NCI-H1092 treated with DMSO at 0.1 percent for 48 hours (cell line): Measurements from ENCODE around the gene KIAA0319L.

Source experiments
- DNase-seq: peaks from one replicate; lab custom pipeline; 2025; lab: John Stamatoyannopoulos, UW

Gene KIAA0319L

GRCh38 chr1:35443768-35444518 is 113.3 kb downstream of the KIAA0319L start:
- no peak for DNase-seq

- no peak for DNase-seq
Observed at GRCh38 chr1:35442734-35443133, 114.5 kb downstream of the KIAA0319L start.

- DNase-seq: no peak
Observed at GRCh38 chr1:35441926-35442579, 115.2 kb downstream of the KIAA0319L start.

DNA sequence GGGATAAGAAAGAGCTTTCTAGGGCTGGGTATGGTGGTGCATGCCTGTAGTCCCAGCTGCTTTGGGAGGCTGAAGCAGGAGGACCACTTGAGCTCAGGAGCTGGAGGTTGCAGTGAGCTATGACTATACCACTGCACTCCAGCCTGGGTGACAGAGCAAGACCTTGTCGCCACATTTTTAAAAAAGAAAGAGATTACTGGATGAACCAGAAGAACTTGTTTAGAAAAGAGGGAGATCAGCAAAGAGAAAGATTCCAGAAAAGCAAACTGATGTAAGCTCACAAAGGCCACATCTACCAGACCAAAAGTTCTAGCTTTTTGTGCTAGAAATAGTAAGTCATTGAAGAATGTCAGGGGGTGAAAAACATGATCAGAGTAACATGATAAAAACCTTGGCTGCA is 117.6 kb downstream of the KIAA0319L start:
- no peak for DNase-seq

DNA sequence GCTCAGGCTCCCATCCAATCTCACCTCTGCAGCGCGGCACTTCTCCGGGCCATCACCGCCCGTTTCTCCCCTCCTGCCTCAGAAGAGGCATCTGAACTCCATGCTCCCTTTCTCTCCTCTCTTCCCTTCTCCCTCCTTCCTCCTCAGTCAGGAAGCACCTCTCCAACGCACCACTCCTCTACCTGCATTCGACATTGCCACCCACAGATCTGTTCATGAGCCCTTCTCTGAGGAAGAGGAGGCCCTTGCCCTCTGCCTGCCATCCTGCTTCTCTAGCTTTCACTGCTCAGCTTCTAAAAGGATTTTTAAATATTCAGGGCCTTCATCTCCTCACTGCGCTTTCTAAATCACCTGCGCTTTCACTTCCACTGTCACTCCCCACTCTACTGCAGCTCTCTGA is 120.0 kb downstream of the KIAA0319L start:
- no peak for DNase-seq

- DNase-seq: no peak
Observed at GRCh38 chr1:35436078-35436477, 121.1 kb downstream of the KIAA0319L start.

DNA sequence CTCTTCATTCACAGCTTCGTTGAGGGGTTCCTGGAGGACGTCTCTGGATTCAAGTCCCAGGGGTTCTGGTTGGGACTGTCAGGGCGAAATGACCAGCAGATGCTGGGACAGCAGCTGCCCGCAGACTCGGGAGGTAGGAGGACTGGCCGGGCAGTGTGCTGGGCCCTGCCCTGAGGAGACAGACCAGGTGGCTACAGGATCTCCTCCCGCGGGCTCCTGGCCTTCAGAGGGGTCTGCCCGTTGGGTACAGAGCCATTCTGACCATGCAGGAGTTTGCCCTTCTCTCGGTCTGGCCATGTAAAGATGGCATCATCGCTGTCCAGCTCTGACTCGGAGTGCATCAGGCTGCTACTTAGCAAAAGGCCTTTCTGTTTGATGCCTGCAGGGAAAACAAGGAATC is 122.5 kb downstream of the KIAA0319L start:
- no peak for DNase-seq

DNA sequence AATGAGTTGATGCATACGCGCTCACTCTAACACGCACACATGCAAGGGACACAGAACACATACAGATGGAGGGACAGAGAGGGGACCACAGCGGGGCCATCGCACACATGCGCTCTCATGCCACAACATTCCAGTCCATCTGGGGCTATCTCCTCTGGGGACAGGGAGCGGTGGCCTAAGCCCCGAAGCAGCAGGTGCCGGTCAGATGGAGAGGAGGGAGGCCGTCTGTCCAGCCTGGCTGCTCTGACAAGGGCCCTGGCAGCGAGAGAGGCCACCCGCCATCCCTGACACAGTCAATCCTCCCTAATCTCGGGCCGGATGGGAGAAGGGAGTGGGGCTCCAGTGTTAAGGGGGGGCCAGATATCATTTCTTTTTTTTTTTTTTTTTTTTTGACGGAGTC is 123.5 kb downstream of the KIAA0319L start:
- no peak for DNase-seq

DNA sequence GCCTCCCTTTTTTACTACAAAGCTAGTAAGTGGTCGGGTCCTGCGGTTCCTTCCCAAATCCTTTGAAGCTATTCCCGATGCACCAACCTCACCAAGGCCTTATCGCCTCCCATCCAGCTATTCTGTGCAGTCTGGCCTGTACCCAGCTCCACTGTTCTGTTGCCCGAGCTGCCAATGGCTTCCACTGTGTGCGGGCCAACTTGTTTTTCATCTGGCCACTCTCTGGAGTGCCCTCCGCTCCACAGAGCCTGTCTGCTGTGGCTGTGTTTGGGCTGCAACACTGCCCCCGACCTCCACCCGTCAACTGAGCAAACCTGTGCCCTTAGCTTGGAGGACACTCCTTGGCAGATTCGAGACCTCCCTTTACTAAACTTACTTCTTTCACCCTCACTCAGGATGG is 125.0 kb downstream of the KIAA0319L start:
- DNase-seq: no peak

- DNase-seq: no peak
Observed at GRCh38 chr1:35431173-35431599, 126.0 kb downstream of the KIAA0319L start.

GRCh38 chr1:35430762-35431161 is 126.4 kb downstream of the KIAA0319L start:
- no peak for DNase-seq

DNA sequence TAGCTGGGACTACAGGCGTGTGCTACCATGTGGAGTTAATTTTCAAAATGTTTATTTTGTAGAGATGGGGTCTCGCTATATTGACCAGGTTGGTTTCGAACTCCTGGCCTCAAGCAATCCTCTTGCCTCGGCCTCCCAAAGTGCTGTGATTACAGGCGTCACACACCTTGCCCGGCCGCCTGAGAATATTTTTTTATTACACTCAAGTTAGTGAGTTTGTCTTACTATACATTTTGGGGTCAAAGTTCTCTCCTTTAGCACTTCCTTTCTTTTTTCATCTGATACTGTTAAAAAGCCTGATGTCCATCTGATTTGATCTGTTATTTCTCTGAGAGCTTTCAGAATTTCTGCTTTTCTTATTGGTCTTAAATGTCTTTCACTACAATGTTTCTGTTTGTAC is 128.8 kb downstream of the KIAA0319L start:
- DNase-seq: no peak

- DNase-seq: no peak
Observed at GRCh38 chr1:35426097-35426586, 131.1 kb downstream of the KIAA0319L start.

- no peak for DNase-seq
Observed at GRCh38 chr1:35408925-35409324, 148.3 kb downstream of the KIAA0319L start.

DNA sequence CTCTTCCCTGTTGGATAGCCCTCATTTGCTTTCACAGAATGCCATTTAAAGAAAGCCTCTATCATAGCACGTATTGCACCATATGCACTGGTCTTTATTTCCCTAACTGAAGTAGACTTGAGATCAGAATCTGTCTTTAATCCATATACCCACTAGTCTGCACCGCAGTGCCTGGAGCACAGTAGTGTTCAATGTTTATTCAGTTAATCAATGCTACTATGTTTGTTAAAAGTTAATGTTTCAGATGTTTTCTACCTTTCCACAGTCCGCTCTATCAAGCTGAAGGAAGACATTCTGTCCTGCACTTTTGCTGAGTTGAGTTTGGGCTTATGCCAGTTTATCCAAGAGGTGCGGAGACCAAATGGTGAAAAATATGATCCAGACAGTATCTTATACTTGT is 149.5 kb downstream of the KIAA0319L start:
- no peak for DNase-seq

DNA sequence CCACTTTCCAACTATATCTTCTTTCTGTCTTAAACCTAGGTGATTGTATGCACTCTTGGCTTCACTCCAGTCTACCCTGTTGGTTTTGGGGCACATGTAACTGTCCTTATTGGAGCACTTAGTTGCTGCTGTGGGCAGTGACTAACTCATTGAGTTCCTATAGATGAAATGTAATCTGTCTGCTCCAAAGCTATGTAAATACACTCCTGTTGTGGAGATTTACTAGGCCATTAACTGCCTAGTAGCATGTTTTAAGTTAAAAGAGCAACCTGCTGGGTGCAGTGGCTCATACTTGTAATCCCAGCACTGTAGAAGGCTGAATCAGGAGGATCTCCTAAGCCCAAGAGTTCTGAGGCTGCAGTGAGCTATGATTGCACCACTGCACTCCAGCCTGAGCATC is 151.1 kb downstream of the KIAA0319L start:
- no peak for DNase-seq

GRCh38 chr1:35401049-35401448 is 156.2 kb downstream of the KIAA0319L start:
- no peak for DNase-seq

- no peak for DNase-seq
Observed at GRCh38 chr1:35398739-35399138, 158.5 kb downstream of the KIAA0319L start.

- no peak for DNase-seq
Observed at GRCh38 chr1:35394386-35394785, 162.8 kb downstream of the KIAA0319L start.

DNA sequence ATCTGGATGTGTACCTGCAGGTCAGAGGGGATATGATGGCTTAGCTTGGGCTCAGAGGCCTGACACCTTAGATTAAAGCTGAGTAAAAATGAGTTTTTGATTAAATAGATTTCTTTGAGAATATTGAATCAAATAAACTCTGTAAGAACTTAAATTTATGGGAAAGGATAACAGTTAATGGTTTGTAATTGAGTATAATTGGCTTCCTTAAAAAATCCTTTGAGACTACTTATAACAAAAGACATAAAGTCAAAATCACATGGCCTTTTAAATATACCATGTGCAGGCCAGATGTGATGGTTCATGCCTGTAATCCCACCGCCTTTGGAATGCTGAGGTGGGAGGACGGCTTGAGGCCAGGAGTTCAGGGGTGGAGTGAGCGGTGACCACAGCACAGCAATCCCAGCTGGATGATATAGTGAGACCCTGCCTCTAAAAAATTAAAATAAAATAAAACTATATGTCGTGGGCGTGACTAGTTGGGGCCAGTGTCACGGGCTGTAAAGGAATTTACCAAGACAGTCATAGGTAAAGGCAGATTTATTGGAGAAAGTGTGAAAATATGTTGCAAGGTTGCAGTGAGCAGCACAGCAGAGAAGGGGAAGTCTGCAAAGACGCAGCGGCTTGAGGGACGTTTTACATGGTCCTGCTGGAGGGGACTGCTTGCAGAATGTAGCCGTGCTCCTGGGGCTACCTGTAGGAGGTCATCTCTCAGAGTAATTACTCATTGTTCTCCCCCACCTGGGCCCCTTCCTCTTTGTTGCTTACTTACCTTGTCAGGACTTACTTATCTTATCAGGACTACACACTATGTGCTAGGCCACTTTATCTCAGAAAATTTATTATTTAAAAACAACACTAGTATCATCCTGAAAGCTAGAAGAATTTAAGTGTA is 166.4 kb downstream of the KIAA0319L start:
- no peak for DNase-seq

- DNase-seq: no peak
Observed at GRCh38 chr1:35386959-35387358, 170.2 kb downstream of the KIAA0319L start.

- DNase-seq: no peak
Observed at GRCh38 chr1:35386290-35386689, 170.9 kb downstream of the KIAA0319L start.
